ENCODE results near the gene IL17C.

Gene IL17C

GRCh38 chr16:88610080-88610479 is 28.3 kb upstream of the IL17C start:
- DNase-seq: no peak

- no peak for DNase-seq
These were observed 27.2 kb upstream of the IL17C start for GRCh38 chr16:88610909-88611812.

GRCh38 chr16:88613293-88613692 is 25.1 kb upstream of the IL17C start:
- no peak for DNase-seq

- no peak for DNase-seq
These were observed 24.2 kb upstream of the IL17C start for GRCh38 chr16:88613911-88614817.

- DNase-seq: no peak
These were observed 23.4 kb upstream of the IL17C start for GRCh38 chr16:88614818-88615580.

GRCh38 chr16:88616320-88616719 is 22.1 kb upstream of the IL17C start:
- DNase-seq: no peak

- DNase-seq: no peak
These were observed 21.6 kb upstream of the IL17C start for GRCh38 chr16:88616736-88617135.

GRCh38 chr16:88617268-88618031 is 20.9 kb upstream of the IL17C start:
- no peak for DNase-seq

- no peak for DNase-seq
These were observed 20.0 kb upstream of the IL17C start for GRCh38 chr16:88618182-88618955.

GRCh38 chr16:88618956-88619667 is 19.3 kb upstream of the IL17C start:
- no peak for DNase-seq

- no peak for DNase-seq
These were observed 18.2 kb upstream of the IL17C start for GRCh38 chr16:88619859-88620815.

GRCh38 chr16:88622125-88622524 is 16.2 kb upstream of the IL17C start:
- no peak for DNase-seq

GRCh38 chr16:88622866-88623265 is 15.5 kb upstream of the IL17C start:
- no peak for DNase-seq

- no peak for DNase-seq
These were observed 14.5 kb upstream of the IL17C start for GRCh38 chr16:88623858-88624257.

- no peak for DNase-seq
These were observed 13.9 kb upstream of the IL17C start for GRCh38 chr16:88624481-88624880.

- no peak for DNase-seq
These were observed 13.3 kb upstream of the IL17C start for GRCh38 chr16:88624977-88625576.

GRCh38 chr16:88626646-88627045 is 11.7 kb upstream of the IL17C start:
- no peak for DNase-seq

GRCh38 chr16:88627531-88628411 is 10.6 kb upstream of the IL17C start:
- DNase-seq: no peak
